Activated CD8-positive, alpha-beta T cell treated with anti-CD3 and anti-CD28 coated beads, Interleukin-2, amount 10 ng/mL, durations not matched to agents 7 days and 5 days (primary cell): ENCODE measurements around the gene MAD1L1. TPM values are rescaled to one million over a fixed set of nuclear protein-coding genes. Genes with fewer than 3 reads are reported as not detected.
"Not testable (repeated sequence)": the region's sequence is repeated elsewhere in the genome, so short reads cannot be mapped to it uniquely, and the experiment has no call there.

Source experiments
- ATAC-seq: fragments of 150-1000 bp; cut with Tn5 transposase; one replicate; pipeline ENCODE4 v1.10.0; 2021; ENCODE audit warnings: moderate library complexity
- CTCF ChIA-PET: fragments of 350-600 bp; sonication (Branson Sonifier 250); formaldehyde crosslinking; loops from one replicate; lab custom pipeline; 2021; ENCODE audit warnings: antibody characterized with exemption; lab: Charles Lee
- POLR2A ChIA-PET: fragments of 350-600 bp; sonication (Branson Sonifier 250); formaldehyde crosslinking; loops from one replicate; lab custom pipeline; 2021; ENCODE audit warnings: antibody characterized with exemption; lab: Charles Lee
- DNase-seq: peaks from one replicate; pipeline ENCODE4 v3.0.0-alpha.2; 2020
- H3K27ac Mint-ChIP-seq: one replicate; pipeline ENCODE4 v1.8.0; 2021; ENCODE audit warnings: mild to moderate bottlenecking, mixed read lengths
- H3K27me3 Mint-ChIP-seq: one replicate; pipeline ENCODE4 v1.8.0; 2021; ENCODE audit warnings: low read depth, mixed read lengths
- H3K36me3 Mint-ChIP-seq: one replicate; pipeline ENCODE4 v1.8.0; 2021; ENCODE audit warnings: low read depth, mixed read lengths
- H3K4me1 Mint-ChIP-seq: one replicate; pipeline ENCODE4 v1.8.0; 2021; ENCODE audit warnings: low read depth, mixed read lengths
- H3K4me3 Mint-ChIP-seq: one replicate; pipeline ENCODE4 v1.8.0; 2021; ENCODE audit warnings: mild to moderate bottlenecking, mixed read lengths
- H3K9me3 Mint-ChIP-seq: one replicate; pipeline ENCODE4 v1.8.0; 2022; ENCODE audit warnings: mixed read lengths; ENCODE audit not compliant: insufficient read depth
- total RNA-seq, 2 experiments: library from RNA; stranded (reverse); gene quantifications; one replicate each; pipeline ENCODE4 v1.2.3, GENCODE V29; 2021

MAD1L1 gene
- total RNA-seq, 2 experiments from 2014 or later = 79.8 to 82.7 TPM

- ChIA-PET POLR2A (no interaction called here), CTCF (no interaction called here)
- no peaks in the 10 kb centered on the region for H3K9me3 Mint-ChIP-seq
- no peak for ATAC-seq
- no peaks in the 10 kb centered on the region for H3K27me3 Mint-ChIP-seq
- peaks cover 19% of the 10 kb centered on the region for H3K36me3 Mint-ChIP-seq
- H3K4me3 Mint-ChIP-seq = no peak overlapping the region
- no peak overlapping the region for H3K27ac Mint-ChIP-seq
- H3K4me1 Mint-ChIP-seq = peaks cover 12% of the 10 kb centered on the region
- no peak for DNase-seq
Observed at GRCh38 chr7:1970895-1971294, 261.9 kb downstream of the MAD1L1 start.

- H3K27me3 Mint-ChIP-seq, H3K4me3 Mint-ChIP-seq, CTCF ChIA-PET: not testable (repeated sequence)
Observed at GRCh38 chr7:1970285-1970660, 262.5 kb downstream of the MAD1L1 start.

GRCh38 chr7:1969459-1970284 lies 263.1 kb downstream of the MAD1L1 start:
- POLR2A ChIA-PET = interaction anchor here (0.6 kb wide), 1 partner anchor 8 kb away, joined by 4 read pairs; no protein-coding TSS in a partner anchor
- CTCF ChIA-PET = no interaction called here
- Mint-ChIP-seq H3K9me3 (no peaks in the 10 kb centered on the region), H3K27ac (no peak overlapping the region), H3K4me1 (peaks cover 12% of the 10 kb centered on the region), H3K36me3 (peaks cover 25% of the 10 kb centered on the region), H3K27me3 (no peaks in the 10 kb centered on the region), H3K4me3 (no peak overlapping the region)
- ATAC-seq (no peak), DNase-seq (no peak)

More at GRCh38 chr7:1970285-1970660, 262.5 kb downstream of the MAD1L1 start:
- Mint-ChIP-seq H3K4me1 (peaks cover 12% of the 10 kb centered on the region), H3K36me3 (peaks cover 21% of the 10 kb centered on the region)
- H3K27ac Mint-ChIP-seq, DNase-seq, ATAC-seq, POLR2A ChIA-PET, H3K9me3 Mint-ChIP-seq: not testable (repeated sequence)

GRCh38 chr7:1968397-1969111 lies 264.2 kb downstream of the MAD1L1 start:
- CTCF ChIA-PET = no interaction called here

GRCh38 chr7:1967512-1968396 lies 265.0 kb downstream of the MAD1L1 start:
- H3K36me3 Mint-ChIP-seq = peaks cover 37% of the 10 kb centered on the region
- H3K9me3 Mint-ChIP-seq = peaks cover 6% of the 10 kb centered on the region

More at GRCh38 chr7:1968397-1969111, 264.2 kb downstream of the MAD1L1 start:
- Mint-ChIP-seq H3K27ac (no peak overlapping the region), H3K27me3 (no peaks in the 10 kb centered on the region), H3K4me3 (no peak overlapping the region), H3K36me3 (peaks cover 32% of the 10 kb centered on the region), H3K9me3 (peaks cover 3% of the 10 kb centered on the region), H3K4me1 (peaks cover 10% of the 10 kb centered on the region)
- DNase-seq (no peak), ATAC-seq (no peak)
- POLR2A ChIA-PET = no interaction called here

GRCh38 chr7:1966631-1967200 lies 266.0 kb downstream of the MAD1L1 start:
- ChIA-PET CTCF (interaction anchor here (0.7 kb wide), 1 partner anchor 185 kb away, joined by 5 read pairs; no protein-coding TSS in a partner anchor), POLR2A (no interaction called here)
- H3K27ac Mint-ChIP-seq = no peak overlapping the region
- H3K4me3 Mint-ChIP-seq = no peak overlapping the region
- ATAC-seq (no peak), DNase-seq (no peak)
- peaks cover 12% of the 10 kb centered on the region for H3K9me3 Mint-ChIP-seq
- H3K4me1 Mint-ChIP-seq = peaks cover 11% of the 10 kb centered on the region
- H3K27me3 Mint-ChIP-seq = no peaks in the 10 kb centered on the region
- H3K36me3 Mint-ChIP-seq = peaks cover 43% of the 10 kb centered on the region

More at GRCh38 chr7:1967512-1968396, 265.0 kb downstream of the MAD1L1 start:
- POLR2A ChIA-PET = no interaction called here
- H3K4me1 Mint-ChIP-seq = peaks cover 10% of the 10 kb centered on the region
- no peak for DNase-seq
- H3K4me3 Mint-ChIP-seq = no peak overlapping the region
- CTCF ChIA-PET = no interaction called here
- H3K27ac Mint-ChIP-seq = no peak overlapping the region
- H3K27me3 Mint-ChIP-seq = no peaks in the 10 kb centered on the region
- no peak for ATAC-seq

GRCh38 chr7:1965579-1966294 lies 267.0 kb downstream of the MAD1L1 start:
- ATAC-seq (no peak), DNase-seq (no peak)
- Mint-ChIP-seq H3K9me3 (peaks cover 21% of the 10 kb centered on the region), H3K36me3 (peaks cover 45% of the 10 kb centered on the region), H3K4me1 (peaks cover 11% of the 10 kb centered on the region), H3K4me3 (no peak overlapping the region), H3K27ac (no peak overlapping the region), H3K27me3 (no peaks in the 10 kb centered on the region)
- ChIA-PET POLR2A (no interaction called here), CTCF (no interaction called here)

- Mint-ChIP-seq H3K4me1 (peaks cover 11% of the 10 kb centered on the region), H3K4me3 (no peak overlapping the region), H3K36me3 (peaks cover 47% of the 10 kb centered on the region), H3K27me3 (no peaks in the 10 kb centered on the region), H3K27ac (no peak overlapping the region), H3K9me3 (peaks cover 28% of the 10 kb centered on the region)
- ATAC-seq (no peak), DNase-seq (no peak)
- ChIA-PET CTCF (no interaction called here), POLR2A (no interaction called here)
Observed at GRCh38 chr7:1964913-1965578, 267.7 kb downstream of the MAD1L1 start.

- CTCF ChIA-PET = no interaction called here
- peaks cover 3% of the 10 kb centered on the region for H3K27me3 Mint-ChIP-seq
- POLR2A ChIA-PET = no interaction called here
- ATAC-seq (no peak), DNase-seq (no peak)
- H3K4me3 Mint-ChIP-seq = no peak overlapping the region
- H3K9me3 Mint-ChIP-seq = peaks cover 29% of the 10 kb centered on the region
- H3K4me1 Mint-ChIP-seq = peaks cover 5% of the 10 kb centered on the region
- peaks cover 50% of the 10 kb centered on the region for H3K36me3 Mint-ChIP-seq
- H3K27ac Mint-ChIP-seq = no peak overlapping the region
Observed at GRCh38 chr7:1964211-1964912, 268.4 kb downstream of the MAD1L1 start.

- H3K4me1 Mint-ChIP-seq = peaks cover 4% of the 10 kb centered on the region
Observed at GRCh38 chr7:1963575-1963974, 269.2 kb downstream of the MAD1L1 start.

More at GRCh38 chr7:1963575-1963974, 269.2 kb downstream of the MAD1L1 start:
- Mint-ChIP-seq H3K9me3 (peaks cover 29% of the 10 kb centered on the region), H3K27me3 (peaks cover 7% of the 10 kb centered on the region), H3K27ac (no peak overlapping the region), H3K36me3 (peaks cover 56% of the 10 kb centered on the region), H3K4me3 (no peak overlapping the region)
- no peak for DNase-seq
- CTCF ChIA-PET = no interaction called here
- POLR2A ChIA-PET = no interaction called here
- no peak for ATAC-seq
